ENCODE results near the gene LIFR.
"Not testable (repeated sequence)": the region's sequence is repeated elsewhere in the genome, so short reads cannot be mapped to it uniquely, and the experiment has no call there.

The LIFR gene

DNA sequence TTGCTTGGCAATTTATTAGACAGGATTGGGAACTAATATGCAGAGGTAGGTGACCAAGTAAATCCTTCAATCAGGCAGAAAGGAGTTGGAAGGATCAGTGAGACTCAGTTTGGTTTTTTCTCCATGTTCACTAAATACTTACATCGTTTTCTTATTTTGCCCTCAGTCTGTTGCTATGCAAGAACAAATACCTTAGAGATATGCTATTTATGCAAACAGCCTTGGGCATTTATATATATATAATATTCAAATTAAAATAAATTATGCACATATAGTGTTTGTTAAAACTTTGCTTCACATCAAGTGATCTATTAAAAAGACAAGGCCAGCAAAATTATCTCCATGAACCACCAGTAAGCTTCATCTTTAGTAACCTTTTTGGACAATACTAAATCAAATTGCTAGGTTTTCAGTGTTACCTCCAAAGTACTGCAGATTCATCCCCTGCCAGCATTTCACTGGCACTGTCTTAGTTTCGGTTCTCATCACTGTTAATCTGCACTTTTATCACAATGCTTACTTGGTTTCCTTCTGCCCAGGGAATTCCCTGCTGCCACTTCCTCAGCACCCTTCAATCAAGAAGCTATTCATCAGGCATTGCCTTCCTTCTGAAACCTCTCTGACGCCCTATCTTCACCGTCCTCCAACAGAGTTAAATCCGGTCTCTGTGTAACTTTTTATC, 26.0 kb upstream of the LIFR start:
- no peak for DNase-seq (ENCODE audit: low read depth)

DNA sequence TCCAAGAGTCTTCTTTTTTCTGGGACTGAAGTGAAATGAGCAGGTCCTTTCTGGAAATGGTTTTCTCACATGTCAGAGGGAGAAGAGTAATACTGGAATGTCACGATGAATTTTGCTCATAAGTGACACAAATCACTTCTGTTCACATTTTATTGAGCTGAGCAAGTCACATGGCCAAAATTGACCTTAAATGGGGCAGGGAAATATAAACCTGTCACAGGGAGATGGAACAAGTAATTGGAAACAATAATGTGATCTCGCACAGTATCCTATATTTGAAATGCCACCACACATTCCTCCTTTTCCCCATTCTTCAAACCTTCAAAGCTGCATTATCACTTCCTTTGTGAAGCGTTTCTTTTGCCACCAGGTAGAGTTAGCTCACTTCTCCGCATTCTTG, 25.2 kb upstream of the LIFR start:
- DNase-seq (ENCODE audit: low read depth), result no peak

DNA sequence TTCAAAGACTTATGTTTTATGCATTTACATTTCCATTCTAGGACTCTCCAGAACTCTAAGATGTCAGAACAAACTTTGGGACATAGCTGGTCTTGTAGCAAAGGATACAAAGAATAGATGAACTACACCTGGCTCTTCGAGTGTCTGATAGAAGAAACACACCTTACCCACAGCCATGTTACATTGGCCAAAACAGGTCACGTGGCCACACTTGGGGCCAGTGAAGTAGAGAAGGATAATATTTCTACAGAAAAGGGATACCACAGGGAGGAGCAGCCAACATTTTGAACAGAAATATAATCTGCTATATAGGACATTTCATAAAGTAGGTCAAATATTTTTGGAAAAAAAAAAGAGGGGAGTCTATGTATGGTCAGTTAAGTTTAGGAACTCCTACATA, 22.7 kb upstream of the LIFR start:
- DNase-seq (ENCODE audit: low read depth), result no peak

DNA sequence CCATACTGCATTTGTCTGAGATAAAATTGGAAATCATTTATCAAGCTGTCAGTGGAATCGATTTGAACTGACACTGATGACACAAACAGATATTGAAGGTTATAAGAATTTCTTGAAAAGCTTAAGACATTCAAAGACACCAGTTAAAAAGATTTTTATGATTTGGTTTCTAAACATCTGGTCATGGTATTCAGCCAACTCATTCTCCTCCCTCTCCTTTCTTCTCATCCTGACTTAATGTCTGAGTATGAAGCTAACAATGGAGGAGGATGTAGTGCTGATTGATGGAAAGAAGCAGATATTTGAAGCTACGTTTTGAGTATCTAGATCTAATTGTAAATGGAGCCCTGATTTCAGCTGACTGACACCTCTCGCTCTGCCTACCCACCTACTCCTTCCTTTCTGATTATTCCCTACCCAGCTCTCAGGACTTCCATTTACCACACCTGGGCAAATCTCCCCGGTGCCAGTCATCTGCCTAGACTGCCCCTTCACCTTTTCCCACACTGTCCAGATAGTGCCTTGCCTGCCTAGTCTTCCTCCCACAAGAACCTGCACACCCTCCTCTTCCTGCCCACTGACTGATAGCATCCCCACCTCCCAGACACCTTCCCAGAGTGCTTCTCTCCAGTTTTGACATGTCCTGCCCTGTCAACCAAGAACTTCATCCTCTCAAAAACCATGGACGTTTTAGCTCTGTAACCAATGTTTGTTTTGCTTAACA, 20.7 kb upstream of the LIFR start:
- no peak for DNase-seq (ENCODE audit: low read depth)

DNA sequence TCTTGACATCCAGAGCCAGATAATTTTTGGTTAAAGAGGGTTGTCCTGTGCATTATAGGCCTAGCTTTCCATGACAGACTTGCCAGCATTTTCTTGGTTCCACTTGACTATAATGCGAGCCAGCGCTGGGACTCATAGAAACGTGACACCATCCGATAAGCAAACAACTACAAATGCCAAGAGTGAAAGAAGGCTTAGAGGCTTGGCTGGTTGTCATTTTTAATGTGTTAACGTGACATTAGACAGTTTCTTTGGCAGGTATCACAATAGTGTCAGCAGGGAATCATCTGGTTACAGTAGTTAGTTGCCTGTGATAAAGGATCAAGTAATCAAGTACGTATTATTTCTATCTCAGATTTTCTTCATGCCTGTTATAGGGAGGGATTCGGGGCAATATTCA, 20.0 kb upstream of the LIFR start:
- DNase-seq (ENCODE audit: low read depth), result no peak

DNA sequence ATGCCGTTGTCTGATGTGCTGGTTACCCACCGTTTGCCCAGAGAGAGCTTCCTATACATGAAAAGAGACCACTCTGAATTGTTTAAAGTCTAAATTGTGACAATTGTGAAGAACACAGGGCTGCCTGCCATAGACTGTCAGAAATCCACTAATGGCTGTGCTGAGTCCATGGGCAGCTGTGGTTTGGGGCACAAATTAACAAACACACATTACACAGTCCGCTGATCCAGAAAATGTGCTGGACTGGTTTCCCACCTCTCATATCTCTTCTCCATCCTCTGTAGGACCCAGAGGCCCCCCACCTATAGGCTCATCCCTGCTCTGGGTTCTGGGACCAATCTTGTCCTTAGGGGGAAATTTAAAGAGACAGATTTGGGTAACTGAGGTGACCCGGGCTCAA, 19.0 kb upstream of the LIFR start:
- no peak for DNase-seq (ENCODE audit: low read depth)

DNA sequence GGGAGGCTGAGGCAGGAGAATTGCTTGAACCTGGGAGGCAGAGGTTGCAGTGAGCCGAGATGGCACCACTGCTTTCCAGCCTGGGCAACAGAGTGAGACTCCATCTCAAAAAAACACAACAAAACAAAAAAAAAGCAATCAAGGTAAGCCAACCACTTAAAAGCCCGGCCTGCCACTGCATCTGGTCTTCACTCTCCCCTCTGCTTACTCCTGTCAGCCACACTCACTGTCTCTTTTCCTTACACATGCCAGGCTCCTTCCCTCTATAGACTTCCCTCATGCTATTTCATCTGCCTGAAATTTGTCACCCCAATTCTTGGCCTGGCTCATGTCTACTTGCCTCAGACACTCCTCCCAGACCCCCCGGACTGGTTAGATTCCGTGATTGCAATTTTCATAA, 17.6 kb upstream of the LIFR start:
- no peak for DNase-seq (ENCODE audit: low read depth)

DNA sequence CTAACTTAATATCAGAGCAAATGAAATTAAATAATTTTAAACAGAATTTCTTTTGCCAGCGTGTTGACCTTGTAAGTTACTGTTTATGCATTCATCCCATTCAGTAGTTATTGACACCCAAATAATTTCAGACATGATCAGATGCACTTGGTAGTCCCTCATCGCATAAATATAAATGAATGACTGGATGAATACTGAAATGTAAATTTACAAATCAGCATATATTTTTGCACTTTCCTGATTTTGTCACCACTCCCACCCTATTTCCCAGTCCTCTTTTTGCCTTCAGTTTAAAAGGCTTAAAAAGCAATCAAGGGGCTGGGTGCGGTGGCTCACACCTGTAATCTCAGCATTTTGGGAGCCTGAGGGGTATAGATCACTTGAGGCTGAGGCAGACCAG, 17.1 kb upstream of the LIFR start:
- DNase-seq (ENCODE audit: low read depth), result no peak

DNA sequence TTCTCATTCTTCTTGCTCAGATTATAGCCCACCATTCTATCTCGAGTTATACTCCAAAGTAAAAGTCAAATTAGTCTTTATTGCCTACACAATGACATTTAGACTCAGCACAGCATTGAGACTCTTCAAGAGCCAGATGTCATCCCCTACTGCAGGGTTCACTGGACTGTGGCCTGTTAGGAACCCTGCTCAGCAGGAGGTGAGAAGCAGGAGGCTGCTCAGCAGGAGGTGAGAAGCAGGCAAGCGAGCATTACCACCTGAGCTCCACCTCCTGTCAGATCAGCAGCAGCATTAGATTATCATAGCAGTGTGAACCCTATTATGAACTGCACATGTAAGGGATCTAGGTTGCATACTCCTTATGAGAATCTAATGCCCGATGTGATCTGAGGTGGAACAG, 12.7 kb upstream of the LIFR start:
- DNase-seq (ENCODE audit: low read depth), result no peak

DNA sequence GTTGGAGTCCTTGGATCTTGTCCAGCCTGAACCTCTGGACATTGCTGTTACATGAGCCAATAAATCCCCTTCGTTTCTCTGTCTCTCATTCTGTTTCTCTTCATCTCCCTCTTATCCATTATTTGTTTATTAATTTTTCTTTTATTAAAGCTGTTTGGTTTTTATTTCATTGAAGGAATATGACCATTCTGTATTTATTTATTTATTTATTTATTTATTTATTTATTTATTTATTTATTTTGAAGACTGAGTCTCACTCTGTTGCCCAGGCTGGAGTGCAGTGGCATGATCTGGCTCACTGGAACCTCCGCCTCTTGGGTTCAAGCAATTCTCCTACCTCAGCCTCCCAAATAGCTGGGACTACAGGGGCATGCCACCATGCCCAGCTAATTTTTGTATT, 10.9 kb upstream of the LIFR start:
- DNase-seq (ENCODE audit: low read depth), result not testable (repeated sequence)

DNA sequence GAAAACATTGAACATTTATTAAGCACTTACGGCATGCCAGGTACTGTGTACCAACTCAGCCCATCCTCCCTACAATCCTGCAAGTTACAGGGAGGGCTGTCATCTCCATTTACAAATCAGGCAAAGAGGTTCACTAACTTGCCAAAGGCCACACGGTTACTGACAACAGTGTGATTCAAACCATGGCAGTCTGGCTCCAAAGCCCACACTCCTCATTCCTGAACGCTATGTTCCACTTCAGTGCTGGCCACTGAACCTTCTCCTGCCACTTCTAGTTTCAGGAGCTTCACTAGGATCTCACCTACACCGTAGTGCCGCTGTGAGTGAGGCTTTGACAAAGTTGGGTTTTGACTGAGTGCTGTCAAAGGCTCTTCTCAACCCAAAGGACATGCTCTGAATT, 7.2 kb upstream of the LIFR start:
- DNase-seq (ENCODE audit: low read depth), result no peak

DNA sequence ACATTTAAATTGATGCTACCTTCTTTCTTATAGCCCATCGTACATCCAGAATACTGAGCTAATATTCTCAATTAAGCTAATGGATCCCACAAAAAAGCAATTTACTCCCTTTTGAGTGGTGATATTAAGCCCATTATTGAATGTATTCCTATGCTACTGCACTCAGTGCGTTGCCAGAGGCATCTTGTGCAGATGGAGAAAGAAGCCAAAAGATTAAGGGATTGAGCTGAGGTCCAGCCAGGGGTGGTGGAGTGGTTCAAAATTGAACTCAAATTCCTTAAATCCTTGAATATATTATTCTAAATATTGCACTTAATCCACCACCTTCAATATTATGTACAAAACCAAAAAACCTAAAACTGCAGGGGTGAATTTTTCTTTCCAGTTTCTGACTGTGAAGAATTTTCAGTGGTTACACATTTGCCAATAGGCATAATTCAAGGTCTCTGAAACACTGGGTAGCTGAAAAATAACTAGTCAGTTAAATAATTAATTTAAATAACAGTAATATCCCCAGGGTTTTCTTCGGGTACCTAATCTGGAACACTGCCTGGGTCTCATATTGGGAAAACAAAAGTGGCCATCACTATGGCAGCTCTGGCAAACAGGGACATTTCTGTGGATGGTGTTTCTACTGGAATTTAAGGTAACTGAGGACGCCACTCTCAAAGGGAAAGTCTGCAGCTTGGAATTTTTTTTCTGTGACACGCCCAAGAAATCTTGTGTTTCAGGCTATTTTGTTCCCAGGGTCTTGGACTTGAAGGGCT, 6.2 kb upstream of the LIFR start:
- DNase-seq (ENCODE audit: low read depth), result no peak

DNA sequence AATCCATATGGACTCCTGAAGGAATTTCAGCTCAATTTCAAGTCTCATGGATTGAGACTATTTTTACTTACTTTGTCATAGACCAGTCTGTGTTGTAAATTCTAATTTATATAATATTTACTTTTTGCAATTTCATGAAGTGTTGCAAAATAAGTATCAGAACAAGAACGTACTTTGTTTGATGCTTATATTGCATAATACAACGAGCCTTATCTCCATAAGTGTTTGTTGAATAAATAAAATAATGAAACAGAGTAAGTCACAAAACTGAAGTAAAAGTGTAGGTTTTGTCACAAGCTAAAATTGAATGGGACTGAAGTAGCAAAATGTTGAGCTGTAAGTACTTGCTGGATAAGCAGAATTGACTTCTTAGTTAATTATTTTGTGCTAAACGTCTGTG, 3.0 kb upstream of the LIFR start:
- DNase-seq (ENCODE audit: low read depth), result no peak

DNA sequence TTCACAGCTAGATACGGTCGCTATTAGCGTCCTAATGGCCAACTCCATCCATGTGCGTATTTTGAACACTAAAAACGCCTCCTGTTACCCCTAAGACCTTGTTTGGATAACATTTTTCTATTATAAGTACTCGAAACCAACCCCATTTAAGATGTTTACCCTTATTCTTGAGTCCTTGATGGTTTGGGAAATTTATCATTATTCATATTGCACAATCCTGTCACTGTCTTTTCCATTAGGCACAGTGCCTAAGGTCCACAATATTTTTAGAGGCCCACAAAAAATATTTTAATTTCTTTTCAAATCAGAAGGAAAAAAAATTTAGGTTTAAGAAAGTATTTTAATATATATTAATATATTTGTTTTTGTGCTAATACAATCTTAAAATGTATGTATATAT, 1.3 kb upstream of the LIFR start:
- DNase-seq (ENCODE audit: low read depth), result no peak

DNA sequence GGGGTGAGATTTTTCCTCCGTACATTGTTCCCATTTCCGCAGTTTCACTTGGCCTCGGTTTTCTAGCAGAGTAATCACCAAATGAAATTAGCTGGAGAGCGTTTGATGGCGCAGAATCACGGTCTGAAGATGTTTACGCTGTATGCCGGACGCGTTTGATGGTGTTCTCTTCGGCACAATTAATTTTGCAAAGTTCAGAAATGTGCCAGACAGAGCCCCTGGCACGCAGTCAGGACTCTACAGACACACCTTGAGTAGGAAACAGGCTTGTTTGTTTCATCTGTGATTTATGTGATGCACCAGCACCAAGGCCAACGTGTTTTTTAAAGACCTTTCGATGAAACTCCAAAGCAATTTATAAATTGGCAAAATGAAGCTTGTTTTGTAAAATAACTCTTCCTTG, 863 bp upstream of the LIFR start:
- DNase-seq (ENCODE audit: low read depth), result no peak

DNA sequence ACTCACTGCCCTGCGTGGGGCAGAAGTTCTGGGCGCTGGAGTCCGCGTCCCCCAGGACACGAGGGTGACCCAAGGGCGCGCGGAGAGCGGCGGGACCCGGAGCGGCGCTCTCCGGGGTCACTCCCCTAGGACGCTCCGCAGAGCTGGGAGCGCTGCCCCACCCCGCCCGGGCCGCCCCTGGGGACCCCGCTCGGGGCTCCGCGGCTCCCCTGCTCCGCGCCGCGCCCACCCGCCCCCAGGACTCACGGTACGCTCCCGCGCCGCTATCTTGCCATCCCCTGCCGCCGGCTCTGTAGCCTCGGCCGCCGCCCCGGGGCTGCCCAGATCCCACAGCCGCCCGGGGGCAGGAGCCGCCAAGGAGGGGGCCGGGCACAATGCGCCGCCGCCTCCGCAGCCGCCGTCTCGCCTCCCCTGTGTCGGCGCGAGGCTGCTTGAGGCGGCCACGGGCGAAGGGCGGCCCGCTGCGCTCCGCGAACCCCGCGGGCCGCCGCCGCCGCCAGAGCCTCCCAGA, 303 bp downstream of the LIFR start:
- DNase-seq (ENCODE audit: low read depth), result no peak

DNA sequence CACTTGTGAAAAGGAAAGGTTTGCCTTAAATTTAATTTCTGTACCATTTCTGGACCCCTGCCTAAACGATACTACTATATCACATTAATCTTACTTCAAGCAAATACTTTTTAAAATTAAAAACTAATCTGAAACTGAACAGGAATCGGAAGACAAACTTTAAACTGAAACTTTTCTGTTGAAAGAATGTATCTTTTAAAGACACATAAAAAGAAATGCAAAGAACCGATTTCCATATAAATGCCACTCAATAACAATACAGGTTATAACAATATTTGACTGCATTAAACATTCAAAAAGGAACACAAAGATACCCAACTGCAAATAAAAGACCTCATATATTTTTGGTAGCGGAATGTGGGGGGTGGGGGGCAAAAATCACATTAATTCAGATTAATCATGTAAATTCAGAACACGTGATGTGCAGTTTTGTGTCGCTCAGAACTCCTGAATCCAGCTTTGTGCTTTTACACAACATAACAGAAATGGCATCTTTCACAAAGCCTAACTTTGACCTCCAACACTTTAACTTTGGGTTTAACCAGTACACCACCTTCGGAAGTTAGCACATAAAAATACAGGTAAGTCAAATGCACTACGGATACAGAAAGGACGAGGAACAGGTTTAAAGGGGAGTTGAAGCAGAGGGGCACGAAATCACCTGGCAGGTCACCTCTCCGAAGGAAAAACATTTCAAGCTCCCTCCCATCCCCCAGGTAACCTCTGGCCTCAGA, 925 bp downstream of the LIFR start:
- no peak for DNase-seq (ENCODE audit: low read depth)

DNA sequence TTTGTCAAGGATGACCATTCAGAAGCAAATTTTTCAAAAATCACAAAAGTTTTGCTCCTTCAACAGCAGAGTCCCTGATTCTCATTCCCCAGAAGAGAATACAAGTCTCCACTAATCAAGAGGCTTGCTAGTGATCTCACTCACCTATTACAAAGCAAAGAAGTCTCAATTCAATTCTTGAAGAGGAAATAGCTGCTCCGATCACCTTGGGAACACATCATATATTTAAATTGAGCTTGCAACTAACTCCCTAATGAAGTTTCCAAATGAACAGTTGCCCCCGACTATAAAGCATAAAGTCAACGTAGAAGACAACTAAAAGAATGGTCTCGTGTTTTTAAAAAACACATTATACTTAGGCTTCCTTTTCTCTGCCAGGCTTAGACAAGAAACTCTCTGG, 1.6 kb downstream of the LIFR start:
- DNase-seq (ENCODE audit: low read depth), result no peak

DNA sequence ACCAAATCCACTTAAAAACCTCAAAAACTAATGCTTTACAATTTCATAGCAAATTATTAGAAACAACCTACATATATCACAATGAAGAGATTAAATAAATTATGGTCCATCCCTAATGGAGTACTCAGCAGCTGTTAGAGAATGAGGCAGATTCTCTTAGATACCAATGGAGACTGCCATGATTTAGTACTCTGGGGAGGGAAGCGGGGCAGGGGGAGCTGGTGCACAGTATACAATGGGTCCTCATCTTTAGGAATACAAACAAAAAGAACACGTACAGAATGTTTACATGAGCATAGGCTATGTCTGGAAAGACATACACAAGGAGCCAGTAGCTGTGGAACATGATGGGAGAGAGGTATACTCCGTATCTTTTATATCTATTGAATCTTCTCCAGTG, 2.0 kb downstream of the LIFR start:
- DNase-seq (ENCODE audit: low read depth), result no peak

DNA sequence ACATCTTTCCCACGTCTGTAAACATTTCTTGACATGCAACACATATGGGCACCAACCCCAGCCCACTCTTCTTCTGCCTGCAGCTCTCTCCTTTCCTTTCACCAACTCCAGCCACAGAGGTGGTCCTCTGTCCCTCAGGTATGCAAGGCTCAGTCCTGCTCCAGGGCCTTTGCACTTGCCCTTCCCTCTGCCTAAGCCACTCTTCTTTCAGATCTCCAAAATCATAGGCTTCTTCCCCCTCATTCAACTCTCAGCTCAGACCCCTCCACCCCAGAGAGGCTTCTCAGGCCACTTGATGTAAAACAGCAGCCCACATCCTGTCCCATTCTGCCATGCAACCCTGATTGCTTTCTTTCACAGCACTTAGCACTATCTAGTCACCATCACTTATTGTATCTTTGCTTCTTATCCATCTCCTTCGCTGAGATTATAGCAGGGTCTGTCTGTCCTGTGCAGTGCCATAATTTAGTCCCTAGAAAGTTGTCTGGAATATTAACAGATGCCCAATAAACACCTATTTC, 3.4 kb downstream of the LIFR start:
- DNase-seq (ENCODE audit: low read depth), result no peak

DNA sequence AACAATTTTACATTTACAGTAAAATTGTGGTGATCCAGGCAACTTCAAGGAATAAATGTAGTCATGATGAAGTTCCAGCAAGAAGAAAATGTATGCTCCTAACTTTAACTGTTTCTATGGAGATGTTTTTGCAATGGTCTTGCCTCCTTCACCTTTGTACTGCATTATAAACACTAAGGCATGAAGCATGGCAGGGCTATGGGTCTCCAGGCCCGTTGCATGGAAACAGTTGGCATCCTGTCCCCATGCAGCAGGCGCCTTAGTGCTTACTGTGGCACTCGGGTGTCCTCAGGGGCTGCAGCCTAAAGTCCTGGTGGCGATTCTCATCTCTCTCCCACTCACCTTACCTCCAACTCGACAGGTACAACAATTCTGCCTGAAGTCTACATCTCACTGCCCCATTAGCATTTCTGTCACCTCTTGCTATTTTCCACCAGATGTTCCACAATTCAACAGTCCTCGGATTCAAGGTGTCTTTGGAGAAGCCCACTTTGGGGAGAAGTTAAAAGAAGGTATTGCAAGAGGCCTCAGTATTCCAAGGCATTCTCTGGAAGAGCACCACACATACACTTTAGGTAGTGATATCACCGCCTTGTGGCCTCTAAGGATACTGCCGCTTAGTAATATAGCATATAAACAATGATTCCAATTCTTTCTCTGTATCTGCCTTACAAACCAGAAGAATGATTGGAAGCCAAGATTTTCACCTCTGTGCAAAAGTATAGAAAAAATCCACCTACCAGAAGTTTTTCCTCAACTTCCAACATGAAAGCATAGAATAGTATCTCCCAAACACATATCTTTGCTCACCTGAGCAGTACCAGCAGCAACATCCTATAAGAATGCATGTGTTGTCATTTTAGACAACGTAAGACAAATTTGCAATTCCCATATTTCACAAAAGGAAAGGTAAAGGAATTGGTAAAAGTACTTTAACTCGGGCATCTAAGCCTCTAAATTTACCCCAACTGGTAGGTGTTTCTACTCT, 5.1 kb downstream of the LIFR start:
- DNase-seq (ENCODE audit: low read depth), result no peak
